Hematopoietic multipotent progenitor cell treated with erythropoietin and hydrocortisone succinate and interleukin-3 and kit ligand, for 15 days (in vitro differentiated cells): Measurements from ENCODE around the gene CNN2.

Experiments used
- DNase-seq: peaks from one replicate; pipeline ENCODE4 v3.0.0-alpha.2; 2015; ENCODE audit warnings: low spot score

Gene CNN2

DNA sequence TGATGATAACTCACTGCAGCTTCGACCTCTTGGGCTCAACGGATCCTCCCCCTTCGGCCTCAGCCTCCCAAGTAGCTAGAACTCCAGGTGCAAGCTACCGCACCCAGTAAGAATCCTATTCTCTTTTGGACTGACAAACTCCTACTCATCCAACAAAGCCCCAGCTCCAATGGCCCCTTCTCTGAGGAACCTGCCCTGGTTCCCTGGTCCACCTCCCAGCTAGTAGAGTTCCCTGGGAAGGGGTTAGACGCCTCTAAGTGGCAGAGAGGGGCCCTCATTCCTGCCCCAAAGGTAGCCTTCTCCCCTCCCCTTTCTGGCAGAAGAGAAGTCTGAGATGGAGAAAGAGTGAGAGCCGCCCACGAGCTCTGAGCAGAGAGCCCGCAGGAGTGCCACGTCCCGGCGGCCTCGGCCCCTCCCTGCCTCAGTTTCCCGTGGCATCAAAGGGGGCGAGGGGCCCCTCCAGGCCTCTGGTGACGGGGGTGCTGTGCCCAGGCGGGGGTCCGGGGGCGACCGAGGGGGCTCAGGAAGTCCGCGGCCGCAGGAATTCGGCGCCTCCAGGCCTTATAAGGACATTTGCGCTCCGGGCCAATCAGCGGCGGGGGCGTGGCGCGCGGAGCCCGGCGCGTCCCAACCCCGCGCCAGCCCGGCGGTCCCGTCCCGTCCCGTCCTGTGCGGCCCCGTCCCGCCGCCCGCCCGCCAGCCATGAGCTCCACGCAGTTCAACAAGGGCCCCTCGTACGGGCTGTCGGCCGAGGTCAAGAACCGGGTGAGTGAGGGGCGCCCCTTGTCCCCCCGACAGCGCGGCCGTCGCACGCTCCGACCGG is at the start of gene CNN2:
CNN2 (plus strand) TSS at position 649 of the 823 bp plus-strand sequence; CDS start at position 703, 54 bp downstream.
- peak; percentile 56 for DNase-seq

DNA sequence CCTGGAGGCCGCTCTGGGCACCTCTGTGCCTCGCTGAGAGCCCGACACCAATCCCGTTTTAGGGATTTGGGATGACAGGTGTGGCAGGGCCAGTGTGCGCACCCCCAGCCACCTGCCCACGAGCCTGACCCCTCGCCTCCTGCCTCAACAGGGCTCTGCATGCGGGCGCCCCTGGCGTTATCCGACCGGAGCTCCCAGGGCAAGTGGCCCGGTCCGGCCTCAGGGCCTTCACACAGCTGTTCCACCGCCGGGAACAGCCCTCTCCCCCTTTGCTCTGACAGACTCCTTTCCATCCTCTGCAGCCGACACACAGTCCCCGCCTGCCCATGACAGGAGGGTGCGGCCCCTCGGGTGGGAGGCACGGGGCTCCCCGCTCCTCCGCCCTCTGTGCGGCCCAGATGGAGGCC is 49.3 kb upstream of the CNN2 start:
- DNase-seq: no peak

DNA sequence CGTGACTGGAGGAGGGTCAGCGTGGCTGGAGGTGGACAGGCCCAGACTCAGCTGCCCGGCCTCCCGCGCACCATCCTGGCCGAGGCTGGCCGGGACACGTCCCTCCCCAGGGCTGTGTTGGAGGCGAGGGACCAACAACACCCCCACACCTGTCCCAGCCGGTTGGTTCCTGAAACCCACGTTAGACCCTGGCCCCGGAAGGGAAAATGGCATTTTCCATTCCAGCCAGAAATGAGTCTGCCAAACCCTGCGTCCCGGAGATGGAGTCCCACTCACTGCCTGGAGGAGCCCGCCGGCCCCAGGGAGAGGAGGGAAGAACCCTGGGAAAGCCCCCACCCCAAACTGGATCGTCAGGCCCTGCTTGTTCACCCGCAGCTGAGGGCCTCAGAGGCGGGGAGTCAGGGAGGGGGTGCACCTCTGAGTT is 47.1 kb upstream of the CNN2 start:
- DNase-seq: no peak

GRCh38 chr19:980133-980998 is 46.0 kb upstream of the CNN2 start:
- DNase-seq: no peak

DNA sequence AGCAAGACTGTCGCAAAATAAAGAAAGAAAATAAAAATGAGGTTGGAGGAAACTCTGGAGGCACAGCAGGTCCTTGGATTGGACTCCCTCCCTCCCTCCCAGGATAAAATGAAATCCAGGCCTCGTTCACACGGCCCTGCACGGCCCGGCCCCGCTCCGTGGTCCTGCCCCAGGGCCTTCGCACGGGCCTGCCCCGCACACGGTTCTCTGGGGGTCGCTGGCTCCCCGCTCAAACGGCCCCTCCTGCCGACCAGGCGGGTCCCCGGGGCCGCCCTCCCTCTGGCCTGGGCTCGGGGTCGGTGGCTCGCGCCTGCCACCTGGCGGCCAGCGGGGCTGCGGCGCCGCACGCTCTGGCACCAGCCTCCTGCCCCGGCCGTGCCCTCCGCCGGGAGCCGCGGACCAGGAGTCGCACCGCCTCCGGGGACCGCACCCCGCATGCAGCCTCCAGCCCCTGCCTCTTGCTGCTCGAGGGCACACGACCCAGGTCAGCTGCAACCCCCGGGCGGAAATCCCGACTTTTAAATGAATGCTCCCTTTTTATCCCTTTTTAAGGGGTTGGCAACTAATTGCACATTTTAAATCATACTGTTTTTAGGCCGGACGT is 43.7 kb upstream of the CNN2 start:
- DNase-seq: peak; percentile 75

- DNase-seq: peak; percentile 92
Observed at GRCh38 chr19:984165-984967, 42.0 kb upstream of the CNN2 start, which contains the start of gene WDR18. Gene WDR18 (plus strand): TSS chr19:984345. CDS start chr19:984354, 9 bp downstream.

DNA sequence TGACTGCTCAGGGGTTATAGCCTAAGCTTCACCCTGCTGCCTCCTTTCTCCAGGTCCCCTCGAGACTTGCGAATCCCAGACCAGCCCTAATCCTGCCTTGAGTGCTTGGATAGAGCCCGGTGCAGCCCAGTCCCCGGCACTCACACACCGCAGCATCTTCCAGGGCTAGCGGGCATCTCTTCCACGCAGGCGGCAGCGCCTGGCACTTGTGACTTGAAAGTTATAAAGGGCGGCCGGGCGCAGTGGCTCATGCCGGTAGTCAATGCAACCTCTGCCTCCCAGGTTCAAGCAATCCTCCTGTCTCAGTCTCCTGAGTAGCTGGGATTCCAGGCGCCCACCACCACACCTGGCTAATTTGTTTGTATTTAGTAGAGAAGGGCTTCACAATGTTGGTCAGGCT is 40.3 kb upstream of the CNN2 start:
- DNase-seq: no peak

DNA sequence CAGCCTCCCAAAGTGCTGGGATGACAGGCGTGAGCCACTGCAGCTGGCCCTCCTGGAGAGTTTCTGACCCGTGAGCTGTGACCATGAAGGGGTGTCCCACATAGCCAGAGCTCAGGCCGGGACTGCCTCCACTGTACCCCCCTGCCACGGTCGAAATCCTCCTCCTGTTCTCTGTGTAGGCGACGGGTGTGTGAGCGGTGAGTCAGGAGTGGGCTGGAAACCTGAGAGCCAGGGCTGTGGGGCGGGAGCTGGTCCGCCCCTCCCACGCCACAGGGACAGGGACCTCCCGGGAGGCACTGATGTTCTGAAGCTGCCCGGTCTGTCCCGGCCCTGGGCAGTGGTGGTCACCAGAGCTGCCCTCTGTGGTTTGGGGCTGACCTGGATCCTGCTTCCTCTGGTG is 38.3 kb upstream of the CNN2 start:
- no peak for DNase-seq

GRCh38 chr19:988510-988909 is 37.9 kb upstream of the CNN2 start:
- DNase-seq: no peak

DNA sequence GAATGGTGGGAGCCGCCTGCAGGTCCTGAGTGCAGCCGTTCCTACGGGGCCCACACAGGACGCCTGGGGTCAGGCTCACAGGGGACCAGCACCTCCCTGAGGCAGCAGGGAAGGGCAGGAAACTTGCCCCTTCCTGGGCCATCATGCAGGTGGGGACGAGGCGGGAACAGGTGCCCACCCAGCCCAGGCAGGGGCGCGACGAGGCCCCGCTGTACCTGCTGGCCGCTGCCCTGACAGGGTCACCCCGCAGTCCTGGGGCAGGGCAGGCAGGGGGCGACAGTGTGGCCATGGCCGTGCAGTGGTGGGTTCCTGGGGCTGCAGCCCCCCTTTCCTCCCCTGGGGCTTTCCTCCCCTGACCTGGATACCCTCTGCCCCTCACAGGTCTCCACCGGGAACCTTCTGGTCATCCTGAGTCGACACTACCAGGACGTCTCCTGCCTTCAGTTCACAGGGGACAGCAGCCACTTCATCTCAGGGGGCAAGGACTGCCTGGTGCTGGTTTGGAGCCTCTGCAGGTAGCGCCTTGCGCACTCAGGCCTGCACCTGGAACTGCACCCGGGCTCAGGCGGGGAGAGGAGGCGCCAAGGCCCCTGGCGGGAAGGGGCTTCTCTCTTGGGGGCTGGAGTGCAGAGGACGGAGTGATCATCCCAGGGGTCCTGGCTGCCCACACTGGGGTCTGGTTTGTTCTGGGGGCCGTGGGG is 36.9 kb upstream of the CNN2 start:
- no peak for DNase-seq

- no peak for DNase-seq
Observed at GRCh38 chr19:990119-990571, 36.3 kb upstream of the CNN2 start.

GRCh38 chr19:990746-991145 is 35.7 kb upstream of the CNN2 start:
- no peak for DNase-seq

- peak; percentile 22 for DNase-seq
Observed at GRCh38 chr19:991174-991931, 35.1 kb upstream of the CNN2 start.

DNA sequence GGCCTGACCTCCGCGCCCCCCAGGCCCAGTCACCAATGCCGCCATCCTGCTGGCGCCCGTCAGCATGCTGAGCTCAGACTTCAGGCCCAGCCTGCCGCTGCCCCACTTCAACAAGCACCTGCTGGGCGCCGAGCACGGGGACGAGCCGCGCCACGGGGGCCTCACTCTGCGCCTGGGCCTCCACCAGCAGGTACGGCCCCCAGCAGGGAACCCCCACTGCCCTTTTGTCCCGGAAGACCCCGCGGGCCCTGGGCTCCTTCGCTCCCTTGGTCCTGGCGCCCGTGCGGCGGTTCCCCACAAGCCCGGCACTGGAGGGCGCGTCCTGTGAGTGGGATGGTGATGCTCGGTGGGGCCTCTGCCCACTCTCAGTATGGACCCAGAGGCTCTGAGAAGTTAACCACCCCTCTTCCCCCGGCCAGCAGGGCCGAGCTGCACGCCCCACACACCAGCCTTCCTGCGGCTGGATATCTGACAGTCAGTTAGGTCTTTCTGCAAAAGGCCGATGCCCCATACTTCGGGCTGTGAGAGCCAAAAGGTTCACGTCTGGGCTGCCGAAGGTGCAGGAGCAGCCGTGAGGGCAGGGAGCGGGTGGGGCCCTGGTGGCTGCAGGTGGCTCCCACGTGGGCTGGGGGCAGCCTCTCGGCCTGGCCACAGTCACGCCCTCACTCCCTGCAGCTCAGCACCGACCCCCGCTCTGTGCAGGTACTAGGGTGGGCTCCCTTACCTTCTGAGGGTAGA is 34.3 kb upstream of the CNN2 start:
- no peak for DNase-seq

GRCh38 chr19:992670-993055 is 33.7 kb upstream of the CNN2 start:
- DNase-seq: no peak

DNA sequence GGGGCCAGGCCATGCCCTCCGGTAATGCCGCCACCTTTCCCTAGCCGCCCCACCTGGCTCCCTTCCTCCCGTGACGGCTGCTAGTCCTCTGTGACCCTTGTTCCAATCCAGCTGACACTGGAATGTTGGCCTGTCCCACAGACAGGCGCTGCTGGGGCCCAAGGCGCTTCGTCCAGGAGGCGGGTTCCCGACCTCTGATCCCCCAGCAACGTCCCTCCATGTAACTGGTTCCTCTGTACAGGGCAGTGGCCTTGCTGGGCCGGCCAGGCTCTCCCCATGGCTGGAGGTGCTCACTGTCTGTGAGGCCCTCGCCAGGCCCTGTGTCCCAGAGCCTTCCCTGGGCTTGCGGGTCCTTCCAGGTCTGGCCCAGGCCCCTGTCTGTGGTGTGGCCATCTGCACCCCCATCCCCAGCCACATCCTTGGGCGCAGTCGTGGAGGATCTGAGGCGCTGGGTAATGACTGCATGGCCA is 33.0 kb upstream of the CNN2 start:
- no peak for DNase-seq

GRCh38 chr19:993831-994393 is 32.5 kb upstream of the CNN2 start:
- DNase-seq: no peak

GRCh38 chr19:994516-994915 is 31.9 kb upstream of the CNN2 start:
- DNase-seq: no peak
